Osteoblast (primary cell): ENCODE measurements around the gene CALR3. TPM values are rescaled to one million over a fixed set of nuclear protein-coding genes. Genes with fewer than 3 reads are reported as not detected.

Source experiments
- DNase-seq: peaks from one replicate; pipeline ENCODE4 v3.0.0; 2011; ENCODE audit warnings: low spot score, mixed read lengths; ENCODE audit not compliant: insufficient read length; ENCODE audit errors: missing footprints
- H2AFZ ChIP-seq: 2 replicates; pipeline ENCODE4 v1.6.0; 2011; ENCODE audit warnings: mild to moderate bottlenecking, low read length
- H3K27ac ChIP-seq: 2 replicates; pipeline ENCODE4 v1.5.1; 2011; ENCODE audit warnings: mild to moderate bottlenecking, low read depth, low read length, moderate library complexity
- H3K27me3 ChIP-seq: 2 replicates; pipeline ENCODE4 v1.6.0; 2012; ENCODE audit warnings: mild to moderate bottlenecking, control low read depth, inconsistent platforms, low read length, moderate library complexity; ENCODE audit not compliant: insufficient read depth
- H3K36me3 ChIP-seq: 2 replicates; pipeline ENCODE4 v1.5.1; 2011; ENCODE audit warnings: mild to moderate bottlenecking, low read length, control low read depth, moderate library complexity; ENCODE audit not compliant: insufficient read depth
- H3K4me1 ChIP-seq: 2 replicates; pipeline ENCODE4 v1.5.1; 2011; ENCODE audit warnings: mild to moderate bottlenecking, low read length, control low read depth, moderate library complexity; ENCODE audit not compliant: insufficient read depth
- H3K4me2 ChIP-seq: 2 replicates; pipeline ENCODE4 v1.6.0; 2011; ENCODE audit warnings: mild to moderate bottlenecking, low read length; ENCODE audit not compliant: insufficient read depth
- H3K4me3 ChIP-seq: fragments of 200-600 bp; sonication (generic); 3 replicates; pipeline ENCODE4 v1.5.1; 2012; ENCODE audit warnings: mild to moderate bottlenecking, low read length, inconsistent platforms; ENCODE audit not compliant: insufficient read depth
- H3K79me2 ChIP-seq: 2 replicates; pipeline ENCODE4 v1.6.0; 2012; ENCODE audit warnings: mild to moderate bottlenecking, low read length, control low read depth, inconsistent platforms; ENCODE audit not compliant: insufficient read depth
- H3K9me3 ChIP-seq: 2 replicates; pipeline ENCODE4 v1.5.1; 2011; ENCODE audit warnings: low read depth, low read length, control low read depth
- H4K20me1 ChIP-seq: 2 replicates; pipeline ENCODE4 v1.6.0; 2012; ENCODE audit warnings: mild to moderate bottlenecking, low read length, control low read depth; ENCODE audit not compliant: insufficient read depth
- total RNA-seq: library from RNA; depleted of rRNA; stranded (reverse); fragments of >200 nt; gene quantifications from 2 replicates; pipeline ENCODE4 v1.2.3, GENCODE V29; 2012
- TF ChIP-seq, protein P1 (sequence below): IDR thresholded peaks from 2 replicates; pipeline ENCODE4 v1.5.1; 2011; ENCODE audit warnings: mild to moderate bottlenecking, low read depth, low read length, moderate library complexity; ENCODE audit errors: extremely low read depth

CALR3 gene
- total RNA-seq, 1 donor, result not detected

DNA sequence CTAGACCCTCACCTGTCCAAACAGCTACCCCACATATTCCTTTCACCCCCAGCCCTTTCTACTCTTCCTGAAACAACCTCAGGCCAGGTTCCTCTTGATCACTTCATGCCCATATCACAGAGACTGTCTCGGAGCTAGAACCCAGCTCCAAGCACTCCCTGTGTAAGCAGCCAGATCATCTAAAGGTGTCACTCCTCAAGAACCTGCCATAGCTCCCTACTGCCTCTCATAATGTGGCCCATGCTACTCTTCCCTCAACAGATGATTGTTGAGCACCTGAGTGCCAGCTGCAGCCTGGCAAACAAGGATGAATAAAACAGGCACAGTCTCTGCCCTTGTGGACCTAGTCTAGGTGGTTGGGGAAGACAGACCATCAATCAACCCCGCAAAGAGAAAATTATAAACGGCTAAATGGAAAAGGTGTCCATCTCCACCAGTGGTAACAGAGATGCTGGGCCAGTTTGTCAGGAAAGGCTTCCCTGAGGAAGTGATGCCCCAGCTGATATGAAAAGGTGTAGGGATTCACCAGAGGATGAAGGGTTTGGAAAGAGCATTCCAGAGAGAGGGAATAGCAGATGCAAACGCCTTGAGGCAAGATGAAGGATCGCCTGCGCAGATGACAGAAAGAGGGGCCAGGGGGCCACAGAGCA lies 32.5 kb downstream of the CALR3 start:
- Histone ChIP-seq H2AFZ (no peak overlapping the region), H3K79me2 (peaks cover 95% of the 10 kb centered on the region), H3K4me2 (no peak overlapping the region), H3K4me3 (no peak overlapping the region), H3K27ac (no peak overlapping the region), H3K9me3 (no peaks in the 10 kb centered on the region), H3K27me3 (no peaks in the 10 kb centered on the region), H4K20me1 (peaks cover 59% of the 10 kb centered on the region), H3K4me1 (peaks cover 8% of the 10 kb centered on the region), H3K36me3 (no peaks in the 10 kb centered on the region)
- TF ChIP-seq, protein P1, sequence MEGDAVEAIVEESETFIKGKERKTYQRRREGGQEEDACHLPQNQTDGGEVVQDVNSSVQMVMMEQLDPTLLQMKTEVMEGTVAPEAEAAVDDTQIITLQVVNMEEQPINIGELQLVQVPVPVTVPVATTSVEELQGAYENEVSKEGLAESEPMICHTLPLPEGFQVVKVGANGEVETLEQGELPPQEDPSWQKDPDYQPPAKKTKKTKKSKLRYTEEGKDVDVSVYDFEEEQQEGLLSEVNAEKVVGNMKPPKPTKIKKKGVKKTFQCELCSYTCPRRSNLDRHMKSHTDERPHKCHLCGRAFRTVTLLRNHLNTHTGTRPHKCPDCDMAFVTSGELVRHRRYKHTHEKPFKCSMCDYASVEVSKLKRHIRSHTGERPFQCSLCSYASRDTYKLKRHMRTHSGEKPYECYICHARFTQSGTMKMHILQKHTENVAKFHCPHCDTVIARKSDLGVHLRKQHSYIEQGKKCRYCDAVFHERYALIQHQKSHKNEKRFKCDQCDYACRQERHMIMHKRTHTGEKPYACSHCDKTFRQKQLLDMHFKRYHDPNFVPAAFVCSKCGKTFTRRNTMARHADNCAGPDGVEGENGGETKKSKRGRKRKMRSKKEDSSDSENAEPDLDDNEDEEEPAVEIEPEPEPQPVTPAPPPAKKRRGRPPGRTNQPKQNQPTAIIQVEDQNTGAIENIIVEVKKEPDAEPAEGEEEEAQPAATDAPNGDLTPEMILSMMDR, result no peak
- no peak for DNase-seq

DNA sequence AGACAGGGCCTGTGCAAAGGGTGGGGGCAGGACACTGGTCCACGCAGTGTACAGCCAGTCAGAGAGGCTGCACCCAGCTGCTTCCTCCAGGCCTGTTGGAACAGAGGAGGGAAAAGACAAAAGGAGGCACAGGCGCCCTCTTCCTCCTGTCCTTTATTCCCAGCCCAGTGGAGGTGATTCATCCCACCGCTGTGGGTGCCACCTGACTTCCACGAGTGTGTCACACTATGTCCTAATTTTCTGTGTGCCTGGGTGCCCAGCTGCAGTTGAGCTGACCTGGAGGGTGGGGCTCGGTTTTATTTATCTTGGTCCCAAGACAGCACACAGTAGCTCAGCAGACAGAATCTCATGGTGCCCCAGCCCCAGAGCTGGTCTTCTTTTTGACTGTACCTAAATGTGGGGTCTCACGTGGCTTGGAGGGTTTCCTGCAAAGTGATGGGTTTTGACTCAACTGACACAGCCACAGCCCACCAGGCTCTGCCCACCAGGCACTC lies 33.2 kb downstream of the CALR3 start:
- Histone ChIP-seq H3K4me3 (no peak overlapping the region), H3K9me3 (no peaks in the 10 kb centered on the region), H3K79me2 (peaks cover 95% of the 10 kb centered on the region), H3K4me1 (peaks cover 9% of the 10 kb centered on the region), H4K20me1 (peaks cover 64% of the 10 kb centered on the region), H2AFZ (no peak overlapping the region), H3K4me2 (no peak overlapping the region), H3K27me3 (no peaks in the 10 kb centered on the region), H3K36me3 (no peaks in the 10 kb centered on the region), H3K27ac (no peak overlapping the region)
- TF ChIP-seq, protein P1, result no peak
- DNase-seq, result peak; percentile 79

DNA sequence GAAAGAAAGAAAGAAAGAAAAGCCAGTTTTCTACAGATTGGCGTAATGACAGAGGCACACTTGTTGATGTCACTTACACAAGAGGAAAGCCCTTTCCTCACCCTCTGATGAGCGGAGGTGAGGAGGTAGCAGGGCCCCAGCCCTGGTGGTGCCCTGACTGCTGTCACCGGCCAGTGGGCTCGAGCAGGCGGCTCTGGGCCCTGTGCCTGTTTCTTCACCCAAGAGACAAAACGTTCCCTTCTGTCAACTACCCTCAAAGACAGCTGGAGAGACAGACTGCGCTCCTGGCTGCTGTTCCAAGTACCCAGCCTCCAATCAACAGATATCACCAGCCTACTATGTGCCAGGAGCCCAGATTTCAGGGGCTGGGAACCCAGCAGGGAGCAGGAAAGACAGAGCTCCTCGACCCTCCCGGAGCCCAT lies 34.3 kb downstream of the CALR3 start:
- Histone ChIP-seq H3K27me3 (no peaks in the 10 kb centered on the region), H3K4me2 (no peak overlapping the region), H3K27ac (no peak overlapping the region), H2AFZ (no peak overlapping the region), H3K36me3 (no peaks in the 10 kb centered on the region), H3K79me2 (peaks cover 95% of the 10 kb centered on the region), H3K4me3 (no peak overlapping the region), H4K20me1 (peaks cover 64% of the 10 kb centered on the region), H3K4me1 (peaks cover 20% of the 10 kb centered on the region), H3K9me3 (no peaks in the 10 kb centered on the region)
- DNase-seq, result no peak
- TF ChIP-seq, protein P1, result no peak

DNA sequence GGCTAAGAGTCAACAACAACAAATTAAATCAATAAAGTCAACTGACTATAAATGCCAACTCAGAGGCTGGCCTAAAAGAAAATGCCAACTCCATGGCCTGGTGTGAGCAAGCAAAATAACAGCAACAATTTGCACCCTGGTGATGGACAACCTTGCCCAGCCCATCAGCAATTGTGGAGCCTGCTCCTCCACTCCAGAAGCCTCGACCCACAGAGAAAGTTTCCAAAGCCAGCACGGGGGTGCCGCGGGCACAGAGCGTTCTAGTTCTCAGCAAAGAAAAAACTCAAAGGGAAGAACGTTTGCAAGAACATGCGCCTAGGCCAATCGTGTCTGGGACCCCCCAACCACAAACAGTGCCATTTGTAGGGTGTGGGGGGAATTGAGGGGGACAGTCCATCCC lies 35.5 kb downstream of the CALR3 start:
- no peaks in the 10 kb centered on the region for H3K9me3 ChIP-seq
- no peak overlapping the region for H3K4me3 ChIP-seq
- peaks cover 71% of the 10 kb centered on the region for H4K20me1 ChIP-seq
- peaks cover 22% of the 10 kb centered on the region for H3K4me1 ChIP-seq
- H2AFZ ChIP-seq, result no peak overlapping the region
- TF ChIP-seq, protein P1, result no peak
- no peak overlapping the region for H3K4me2 ChIP-seq
- peaks cover 96% of the 10 kb centered on the region for H3K79me2 ChIP-seq
- H3K27me3 ChIP-seq, result no peaks in the 10 kb centered on the region
- H3K27ac ChIP-seq, result no peak overlapping the region
- no peak for DNase-seq
- no peaks in the 10 kb centered on the region for H3K36me3 ChIP-seq
